ENCODE data around the gene MAGI1. TPM values are rescaled to one million over a fixed set of nuclear protein-coding genes. Genes with fewer than 3 reads are reported as not detected.
A peak's percentile ranks its signal among the peaks of the same experiment; 100 is the strongest.
"Not testable (repeated sequence)": the region's sequence is repeated elsewhere in the genome, so short reads cannot be mapped to it uniquely, and the experiment has no call there.

The MAGI1 gene
- polyA plus RNA-seq, 1 donor, result 14.9 TPM

- DNase-seq, result peak; percentile 40
These were observed 167.2 kb downstream of the MAGI1 start for GRCh38 chr3:65871305-65872141.

GRCh38 chr3:65869798-65870197 is 168.9 kb downstream of the MAGI1 start:
- no peak for DNase-seq

GRCh38 chr3:65867463-65868210 is 171.1 kb downstream of the MAGI1 start:
- no peak for DNase-seq

- no peak for DNase-seq
These were observed 174.3 kb downstream of the MAGI1 start for GRCh38 chr3:65864357-65864904.

- no peak for DNase-seq
These were observed 177.0 kb downstream of the MAGI1 start for GRCh38 chr3:65861718-65862117.

- not testable (repeated sequence) for DNase-seq
These were observed 179.1 kb downstream of the MAGI1 start for GRCh38 chr3:65859612-65860011.

- DNase-seq, result no peak
These were observed 180.0 kb downstream of the MAGI1 start for GRCh38 chr3:65858749-65859148.

- no peak for DNase-seq
These were observed 181.4 kb downstream of the MAGI1 start for GRCh38 chr3:65857327-65857726.

- DNase-seq, result no peak
These were observed 181.8 kb downstream of the MAGI1 start for GRCh38 chr3:65856907-65857306.

- no peak for DNase-seq
These were observed 183.2 kb downstream of the MAGI1 start for GRCh38 chr3:65855370-65856100.

GRCh38 chr3:65854606-65855304 is 184.0 kb downstream of the MAGI1 start:
- no peak for DNase-seq

GRCh38 chr3:65851827-65852226 is 186.9 kb downstream of the MAGI1 start:
- no peak for DNase-seq

GRCh38 chr3:65850261-65850660 is 188.5 kb downstream of the MAGI1 start:
- no peak for DNase-seq

- DNase-seq, result no peak
These were observed 190.7 kb downstream of the MAGI1 start for GRCh38 chr3:65848024-65848423.

GRCh38 chr3:65846936-65847335 is 191.8 kb downstream of the MAGI1 start:
- no peak for DNase-seq

GRCh38 chr3:65844370-65844769 is 194.3 kb downstream of the MAGI1 start:
- DNase-seq, result no peak

- DNase-seq, result no peak
These were observed 195.0 kb downstream of the MAGI1 start for GRCh38 chr3:65843732-65844131.

GRCh38 chr3:65837604-65838003 is 201.1 kb downstream of the MAGI1 start:
- no peak for DNase-seq

GRCh38 chr3:65836047-65836446 is 202.7 kb downstream of the MAGI1 start:
- DNase-seq, result no peak

- no peak for DNase-seq
These were observed 204.8 kb downstream of the MAGI1 start for GRCh38 chr3:65833761-65834505.

GRCh38 chr3:65831733-65832425 is 206.8 kb downstream of the MAGI1 start:
- no peak for DNase-seq

Data from hindlimb muscle (tissue), 1 donor.